ENCODE results near the gene LRRN1.

GRCh38 chr3:3778216-3778615 lies 21.0 kb upstream of the LRRN1 start:
- TF ChIP-seq CTCF (conservative IDR thresholded peaks at IDR 0.05) (no peak), EZH2 (IDR thresholded peaks at IDR 0.05; ENCODE audit: low read depth) (no peak)

Measured in PC-9 (cell line).